CD4-positive, alpha-beta memory T cell (primary cell): ENCODE data around the gene MYL3. TPM values are rescaled to one million over a fixed set of nuclear protein-coding genes. Genes with fewer than 3 reads are reported as not detected.

Experiments
- CTCF ChIA-PET: fragments of 350-600 bp; sonication (Branson Sonifier 250); formaldehyde crosslinking; loops from one replicate; lab custom pipeline; 2021; ENCODE audit warnings: inconsistent platforms; ENCODE audit not compliant: partially characterized antibody; lab: Charles Lee
- POLR2A ChIA-PET: fragments of 350-600 bp; sonication (Branson Sonifier 250); formaldehyde crosslinking; loops from one replicate; lab custom pipeline; 2021; ENCODE audit not compliant: partially characterized antibody; lab: Charles Lee
- DNase-seq, 5 donors: peaks; one replicate each; pipeline versions ENCODE4 v3.0.0 to v3.0.0-alpha.2; 2020 to 2022; ENCODE audit warnings: mixed read lengths in 1 of 5
- H3K27ac ChIP-seq: one replicate; pipeline ENCODE4 v1.7.0; 2013; ENCODE audit warnings: low read depth, low read length
- H3K27me3 ChIP-seq: 2 replicates; pipeline ENCODE4 v1.7.0; 2013; ENCODE audit warnings: mild to moderate bottlenecking, low read length, moderate library complexity; ENCODE audit not compliant: insufficient read depth
- H3K36me3 ChIP-seq: 2 replicates; pipeline ENCODE4 v1.7.0; 2013; ENCODE audit warnings: mild to moderate bottlenecking, low read length, moderate library complexity; ENCODE audit not compliant: insufficient read depth
- H3K4me1 ChIP-seq: 2 replicates; pipeline ENCODE4 v1.7.0; 2013; ENCODE audit warnings: mild to moderate bottlenecking, low read length, moderate library complexity; ENCODE audit not compliant: insufficient read depth
- H3K4me3 ChIP-seq, 2 donors: one replicate each; pipeline ENCODE4 v1.7.0; 2013; ENCODE audit warnings: low read length in 2 of 2, mild to moderate bottlenecking in 1 of 2
- H3K9me3 ChIP-seq, 2 donors: one replicate each; pipeline ENCODE4 v1.7.0; 2013; ENCODE audit warnings: low read length in 2 of 2, control low read depth in 1 of 2; ENCODE audit not compliant: control insufficient read depth in 1 of 2
- H3K27ac Mint-ChIP-seq, 7 donors: one replicate each; pipeline ENCODE4 v1.8.0; 2020 to 2021; ENCODE audit warnings: mixed read lengths in 7 of 7, mild to moderate bottlenecking in 6 of 7, inconsistent platforms in 3 of 7, moderate library complexity in 3 of 7
- H3K27me3 Mint-ChIP-seq, 2 donors: one replicate each; pipeline ENCODE4 v1.8.0; 2020 to 2021; ENCODE audit warnings: mixed read lengths in 2 of 2
- H3K36me3 Mint-ChIP-seq, 2 donors: one replicate each; pipeline ENCODE4 v1.8.0; 2020 to 2021; ENCODE audit warnings: mixed read lengths in 2 of 2, inconsistent platforms in 1 of 2, mild to moderate bottlenecking in 1 of 2
- H3K4me1 Mint-ChIP-seq, 4 donors: one replicate each; pipeline ENCODE4 v1.8.0; 2020 to 2021; ENCODE audit warnings: mixed read lengths in 4 of 4, mild to moderate bottlenecking in 1 of 4
- H3K4me3 Mint-ChIP-seq, 8 donors: one replicate each; pipeline ENCODE4 v1.8.0; 2020 to 2021; ENCODE audit warnings: mixed read lengths in 8 of 8, mild to moderate bottlenecking in 7 of 8, moderate library complexity in 6 of 8, inconsistent platforms in 3 of 8
- H3K9me3 Mint-ChIP-seq, 8 donors: one replicate each; pipeline ENCODE4 v1.8.0; 2020 to 2021; ENCODE audit warnings: mixed read lengths in 8 of 8, mild to moderate bottlenecking in 5 of 8, inconsistent platforms in 3 of 8, moderate library complexity in 1 of 8
- intact Hi-C: fragments of 100-400 bp; cut with micrococcal nuclease; formaldehyde crosslinking; loops from one replicate; pipeline ENCODE4 v1.15.1; 2023
- polyA plus RNA-seq, 2 donors: library from polyadenylated mRNA; unstranded; fragments of 300-500 nt; fragmentation: Illumina TruSeq; gene quantifications; one replicate each; pipeline ENCODE4 v1.2.3, GENCODE V29; 2021
- total RNA-seq, 2 experiments: library from RNA; stranded (reverse); gene quantifications; one replicate each; pipeline ENCODE4 v1.2.3, GENCODE V29; 2021

Gene MYL3
- total and polyA plus RNA-seq, 4 experiments from 2014 or later = not detected

GRCh38 chr3:46895761-46896160 lies 32.5 kb upstream of the MYL3 start:
- Mint-ChIP-seq H3K36me3 (no peaks in the 10 kb centered on the region), H3K27ac (peak overlapping the region in 1 of 7 donors; percentile 66), H3K9me3 (no peaks in the 10 kb centered on the region), H3K4me3 (no peak overlapping the region), H3K4me1 (peaks cover 6 to 26% (median 15%) of the 10 kb centered on the region in 4 donors), H3K27me3 (peaks cover 25 to 45% of the 10 kb centered on the region in 2 donors)
- Histone ChIP-seq H3K4me1 (peaks cover 5% of the 10 kb centered on the region), H3K36me3 (no peaks in the 10 kb centered on the region), H3K27me3 (peaks cover 3% of the 10 kb centered on the region), H3K9me3 (no peaks in the 10 kb centered on the region), H3K4me3 (no peak overlapping the region), H3K27ac (no peak overlapping the region)
- peak in 1 of 5 donors; percentile 25 for DNase-seq
- CTCF ChIA-PET = interaction anchor here (0.7 to 3.4 kb wide), 19 partner anchors 13 to 428 kb away, joined by 3 to 16 read pairs (median 5); partner anchors contain the start of gene PTH1R
- POLR2A ChIA-PET = no interaction called here
- intact Hi-C loops = loop anchor here (1.0 to 5.0 kb wide), 2 partner anchors 29 to 48 kb away; no protein-coding TSS in a partner anchor

- Mint-ChIP-seq H3K36me3 (no peaks in the 10 kb centered on the region), H3K4me1 (peaks cover 6 to 26% (median 15%) of the 10 kb centered on the region in 4 donors), H3K27me3 (peaks cover 25 to 46% of the 10 kb centered on the region in 2 donors), H3K9me3 (no peaks in the 10 kb centered on the region), H3K27ac (peak overlapping the region in 4 of 7 donors; percentile 0 to 66 (median 46)), H3K4me3 (peak overlapping the region in 1 of 8 donors; percentile 18)
- peaks cover 3% of the 10 kb centered on the region for H3K27me3 ChIP-seq
- peaks cover 5% of the 10 kb centered on the region for H3K4me1 ChIP-seq
- no peak overlapping the region for H3K4me3 ChIP-seq
- POLR2A ChIA-PET = no interaction called here
- no peaks in the 10 kb centered on the region for H3K36me3 ChIP-seq
- no peaks in the 10 kb centered on the region for H3K9me3 ChIP-seq
- H3K27ac ChIP-seq = no peak overlapping the region
- DNase-seq = peak; percentile 71 to 78 (median 74)
- intact Hi-C loops = loop anchor here (1.0 to 5.0 kb wide), 2 partner anchors 29 to 48 kb away; no protein-coding TSS in a partner anchor
- CTCF ChIA-PET = interaction anchor here (0.7 to 3.4 kb wide), 25 partner anchors 11 to 429 kb away, joined by 3 to 16 read pairs (median 5); partner anchors contain the start of gene PTH1R
Observed at GRCh38 chr3:46895204-46895660, 32.0 kb upstream of the MYL3 start.

DNA sequence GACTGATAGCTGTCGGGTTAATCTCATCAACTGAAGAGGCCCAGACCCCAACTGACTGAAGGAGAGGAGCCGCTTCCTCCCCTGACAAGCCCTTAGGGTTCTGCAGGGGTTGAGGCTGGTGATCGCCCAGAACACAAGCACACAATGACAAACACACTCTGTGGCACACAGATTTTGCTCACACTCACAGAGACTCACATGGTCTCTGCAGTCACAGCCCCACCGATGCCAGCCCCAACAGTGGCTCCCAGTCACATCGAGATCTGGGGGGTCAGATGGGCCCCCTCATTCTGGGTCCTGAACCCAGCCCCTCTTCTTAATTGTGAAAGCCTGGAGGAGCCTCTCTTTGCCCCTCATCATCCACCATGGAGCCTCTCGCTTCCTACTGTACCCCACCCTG lies 31.0 kb upstream of the MYL3 start:
- Mint-ChIP-seq H3K9me3 (no peaks in the 10 kb centered on the region), H3K27ac (no peak overlapping the region), H3K36me3 (no peaks in the 10 kb centered on the region), H3K4me3 (no peak overlapping the region), H3K4me1 (peaks cover 6 to 25% (median 15%) of the 10 kb centered on the region in 4 donors), H3K27me3 (peaks cover 28 to 47% of the 10 kb centered on the region in 2 donors)
- intact Hi-C loops = no loop called here
- Histone ChIP-seq H3K4me1 (peaks cover 5% of the 10 kb centered on the region), H3K4me3 (no peak overlapping the region), H3K36me3 (no peaks in the 10 kb centered on the region), H3K27ac (no peak overlapping the region), H3K27me3 (peaks cover 3% of the 10 kb centered on the region), H3K9me3 (no peaks in the 10 kb centered on the region)
- ChIA-PET CTCF (interaction anchor here (0.8 to 3.4 kb wide), 16 partner anchors 10 to 230 kb away, joined by 3 to 14 read pairs (median 4); no protein-coding TSS in a partner anchor), POLR2A (no interaction called here)
- no peak for DNase-seq

DNA sequence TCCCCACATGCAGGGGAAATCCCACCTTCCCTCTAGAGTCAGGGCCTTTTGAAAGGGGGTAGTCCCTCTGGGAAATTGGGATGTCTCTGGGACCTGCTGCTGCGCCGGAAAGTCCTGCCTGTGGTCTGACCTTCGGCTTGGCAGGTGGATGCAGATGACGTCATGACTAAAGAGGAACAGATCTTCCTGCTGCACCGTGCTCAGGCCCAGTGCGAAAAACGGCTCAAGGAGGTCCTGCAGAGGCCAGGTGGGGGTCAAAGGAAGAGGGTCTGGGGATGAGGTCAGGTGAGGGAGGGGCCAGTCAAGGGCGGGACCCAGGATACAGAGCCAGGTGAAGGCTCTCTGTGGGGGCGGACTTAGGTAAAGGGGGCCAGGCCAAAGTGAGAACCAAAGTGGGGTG lies 30.5 kb upstream of the MYL3 start:
- no peaks in the 10 kb centered on the region for H3K36me3 Mint-ChIP-seq
- H3K36me3 ChIP-seq = no peaks in the 10 kb centered on the region
- intact Hi-C loops = no loop called here
- DNase-seq = no peak
- H3K27ac Mint-ChIP-seq = no peak overlapping the region
- H3K9me3 ChIP-seq = no peaks in the 10 kb centered on the region
- H3K27me3 ChIP-seq = peaks cover 3% of the 10 kb centered on the region
- peaks cover 5 to 20% (median 15%) of the 10 kb centered on the region in 4 donors for H3K4me1 Mint-ChIP-seq
- H3K9me3 Mint-ChIP-seq = no peaks in the 10 kb centered on the region
- POLR2A ChIA-PET = no interaction called here
- peak overlapping the region in 1 of 8 donors; percentile 16 for H3K4me3 Mint-ChIP-seq
- CTCF ChIA-PET = interaction anchor here (1.1 to 3.4 kb wide), 4 partner anchors 20 to 230 kb away, joined by 3 to 14 read pairs (median 7); no protein-coding TSS in a partner anchor
- H3K27ac ChIP-seq = no peak overlapping the region
- H3K4me1 ChIP-seq = peaks cover 5% of the 10 kb centered on the region
- H3K4me3 ChIP-seq = no peak overlapping the region
- H3K27me3 Mint-ChIP-seq = peaks cover 28 to 43% of the 10 kb centered on the region in 2 donors

- H3K4me3 ChIP-seq = no peak overlapping the region
Observed at GRCh38 chr3:46893146-46893748, 30.0 kb upstream of the MYL3 start.

DNA sequence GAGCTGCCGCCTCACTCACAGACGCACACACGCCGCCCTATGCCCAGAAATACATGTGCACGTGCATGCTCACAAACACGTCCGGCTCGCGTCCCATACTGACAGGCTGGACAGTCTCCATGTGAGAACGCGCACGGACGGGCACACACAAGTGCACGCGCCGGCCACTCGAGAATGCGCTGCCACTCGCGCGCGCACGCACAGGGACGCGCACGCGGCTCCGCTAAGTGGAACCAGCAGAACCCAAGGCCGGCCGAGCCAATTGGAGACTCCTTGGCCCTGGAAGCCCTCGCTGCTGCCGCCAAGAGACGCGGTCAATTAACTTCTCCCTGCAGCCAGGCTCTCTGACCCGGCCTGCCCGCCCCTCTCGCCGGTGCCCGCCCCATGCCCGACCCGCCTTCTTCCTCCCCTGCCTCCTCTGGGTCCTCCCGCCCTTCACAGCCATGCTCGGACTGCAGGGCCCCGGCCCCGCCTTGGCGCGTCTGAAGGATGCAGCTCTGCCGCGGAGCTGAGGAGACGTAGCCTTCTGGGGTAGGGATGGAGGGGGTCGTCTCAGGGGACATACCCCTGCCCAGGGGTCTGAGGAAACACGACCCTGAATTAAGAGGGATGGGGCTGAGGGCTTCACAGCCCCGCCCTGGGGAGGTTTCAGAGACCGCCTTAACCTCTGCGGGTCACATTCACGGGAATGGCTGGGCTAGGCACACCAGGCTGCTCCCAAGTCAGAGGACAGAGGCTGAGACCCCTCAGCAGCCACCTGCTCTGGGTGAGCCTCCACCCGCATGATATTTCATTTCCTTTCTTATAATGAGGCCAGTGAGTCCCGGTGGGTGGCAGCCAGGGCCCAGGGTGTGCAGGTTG lies 29.3 kb upstream of the MYL3 start:
- Mint-ChIP-seq H3K9me3 (no peaks in the 10 kb centered on the region), H3K4me3 (peak overlapping the region; percentile 5 to 74 (median 53)), H3K4me1 (peaks cover 5 to 16% (median 10%) of the 10 kb centered on the region in 4 donors), H3K36me3 (no peaks in the 10 kb centered on the region), H3K27ac (no peak overlapping the region), H3K27me3 (peaks cover 26 to 45% of the 10 kb centered on the region in 2 donors)
- Histone ChIP-seq H3K27me3 (peaks cover 3% of the 10 kb centered on the region), H3K9me3 (no peaks in the 10 kb centered on the region), H3K36me3 (no peaks in the 10 kb centered on the region), H3K4me3 (no peak overlapping the region), H3K27ac (no peak overlapping the region), H3K4me1 (peaks cover 5% of the 10 kb centered on the region)
- ChIA-PET CTCF (interaction anchor here (1.5 kb wide), 1 partner anchor 19 kb away, joined by 3 read pairs; no protein-coding TSS in a partner anchor), POLR2A (interaction anchor here (1.2 kb wide), 1 partner anchor 11 kb away, joined by 3 read pairs; no protein-coding TSS in a partner anchor)
- DNase-seq = peak in 1 of 5 donors; percentile 22
- intact Hi-C loops = no loop called here

More at GRCh38 chr3:46893146-46893748, 30.0 kb upstream of the MYL3 start:
- no peaks in the 10 kb centered on the region for H3K36me3 Mint-ChIP-seq
- intact Hi-C loops = no loop called here
- peaks cover 5 to 16% (median 14%) of the 10 kb centered on the region in 4 donors for H3K4me1 Mint-ChIP-seq
- no peaks in the 10 kb centered on the region for H3K9me3 Mint-ChIP-seq
- peaks cover 3% of the 10 kb centered on the region for H3K27me3 ChIP-seq
- no peaks in the 10 kb centered on the region for H3K9me3 ChIP-seq
- H3K27ac ChIP-seq = no peak overlapping the region
- H3K4me1 ChIP-seq = peaks cover 5% of the 10 kb centered on the region
- H3K4me3 Mint-ChIP-seq = peak overlapping the region in 1 of 8 donors; percentile 5
- H3K36me3 ChIP-seq = no peaks in the 10 kb centered on the region
- POLR2A ChIA-PET = interaction anchor here (1.2 kb wide), 1 partner anchor 11 kb away, joined by 3 read pairs; no protein-coding TSS in a partner anchor
- H3K27me3 Mint-ChIP-seq = peaks cover 26 to 42% of the 10 kb centered on the region in 2 donors
- CTCF ChIA-PET = interaction anchor here (1.1 to 3.4 kb wide), 3 partner anchors 20 to 229 kb away, joined by 3 to 14 read pairs (median 3); no protein-coding TSS in a partner anchor
- H3K27ac Mint-ChIP-seq = no peak overlapping the region
- DNase-seq = peak in 1 of 5 donors; percentile 12
